Inflammatory macrophage treated with lipopolysaccharide for 1 hour (primary cell): ENCODE results near the gene CD22.
"Not testable (repeated sequence)": the region's sequence is repeated elsewhere in the genome, so short reads cannot be mapped to it uniquely, and the experiment has no call there.

Experiments
- DNase-seq, 2 donors: peaks; one replicate each; pipeline ENCODE4 v3.0.0-alpha.2; 2020 to 2022

Gene CD22

DNA sequence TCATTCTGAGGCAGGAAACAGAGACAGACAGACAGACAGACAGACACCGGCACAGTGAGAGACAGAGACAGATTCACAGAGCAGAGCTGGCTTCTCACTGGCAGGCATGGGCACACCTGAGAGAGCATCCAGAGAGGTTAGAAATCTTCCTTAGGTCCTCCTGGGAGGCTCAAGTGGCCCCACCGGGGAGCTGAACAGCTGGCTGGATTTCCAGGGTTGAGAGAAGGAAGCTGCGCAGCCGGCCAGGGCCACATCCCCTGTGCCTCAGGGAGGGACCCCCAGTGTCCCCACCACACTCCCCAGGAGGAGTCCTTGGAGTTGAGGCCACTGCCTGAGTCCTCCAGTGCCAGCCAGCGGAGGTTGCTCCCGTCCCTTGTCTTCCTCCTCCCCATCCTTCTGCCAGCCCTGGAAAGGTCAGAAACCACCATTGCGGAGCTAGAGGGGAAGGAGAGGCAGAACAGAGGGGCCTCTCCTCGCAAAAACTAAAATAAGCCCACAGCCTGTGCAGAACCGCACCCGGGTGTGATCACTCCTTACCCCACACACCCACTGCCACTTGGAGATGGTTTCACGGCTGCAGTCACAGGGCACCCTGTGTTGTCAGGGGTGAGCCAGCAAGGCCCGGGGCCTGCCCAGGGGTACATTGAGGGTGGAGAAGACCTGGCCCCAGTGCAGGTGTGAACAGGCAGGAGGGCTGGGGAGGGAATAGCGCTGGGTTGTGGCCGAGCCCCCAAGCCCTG lies 33.4 kb downstream of the CD22 start:
- DNase-seq, result no peak

DNA sequence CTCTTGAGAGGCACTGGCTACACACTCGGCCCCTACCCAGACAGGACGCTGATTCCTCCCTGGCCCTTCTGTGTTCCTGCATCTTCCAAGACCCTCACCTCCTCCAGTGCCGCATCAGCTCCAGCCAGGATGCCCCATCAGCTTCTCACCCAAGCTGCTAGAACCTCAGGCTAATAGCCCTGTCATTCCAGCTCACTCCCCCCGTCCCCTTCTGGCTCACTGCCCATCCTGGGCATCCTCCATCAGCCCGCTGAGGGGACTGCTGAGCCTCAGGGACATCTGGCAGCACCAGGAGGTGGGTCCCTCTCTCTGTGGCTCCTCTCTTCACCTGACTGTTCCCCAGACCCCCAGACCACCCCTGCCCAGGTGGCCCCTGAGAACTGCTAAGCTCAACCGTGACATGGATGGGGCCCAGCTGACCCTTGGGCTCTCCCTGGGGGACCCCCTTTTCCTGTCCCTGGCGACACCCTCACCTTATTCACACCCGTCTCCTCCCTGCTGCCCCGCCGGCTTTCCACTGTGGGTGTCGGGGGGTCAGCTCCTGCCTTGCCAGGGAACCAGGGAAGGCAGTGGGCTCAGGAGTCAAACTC lies 34.1 kb downstream of the CD22 start:
- DNase-seq, result no peak

DNA sequence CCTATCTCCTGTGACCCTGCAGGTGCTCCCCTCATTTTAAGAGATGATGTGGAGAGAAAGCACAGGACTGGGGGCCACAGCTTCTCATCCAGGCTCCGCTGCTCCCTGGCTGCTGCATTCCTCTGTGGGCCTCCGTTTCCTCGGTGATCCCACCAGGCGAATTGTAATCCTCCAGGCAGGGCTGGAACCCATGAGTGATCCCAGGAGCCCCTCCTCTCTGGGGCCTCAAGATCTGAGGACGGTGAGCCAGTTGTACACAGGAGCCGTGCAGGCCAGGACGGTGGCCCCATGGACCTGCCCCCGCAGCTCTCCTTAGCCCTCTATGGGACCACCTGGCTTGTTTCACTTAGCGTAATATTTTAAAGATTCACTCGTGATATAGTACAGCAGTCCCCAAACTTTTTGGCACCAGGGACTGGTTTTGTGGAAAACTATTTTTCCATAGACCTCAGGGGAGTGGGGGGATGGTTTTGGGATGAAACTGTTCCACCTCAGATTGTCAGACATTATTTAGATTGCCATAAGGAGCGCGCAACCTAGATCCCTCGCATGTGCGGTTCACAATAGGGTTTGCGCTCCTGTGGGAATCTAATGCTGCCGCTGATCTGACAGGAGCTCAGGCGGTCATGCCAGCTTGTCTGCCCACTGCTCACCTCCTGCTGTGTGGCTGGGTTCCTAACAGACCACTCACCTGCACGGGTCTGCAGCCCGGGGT lies 34.9 kb downstream of the CD22 start:
- no peak for DNase-seq

DNA sequence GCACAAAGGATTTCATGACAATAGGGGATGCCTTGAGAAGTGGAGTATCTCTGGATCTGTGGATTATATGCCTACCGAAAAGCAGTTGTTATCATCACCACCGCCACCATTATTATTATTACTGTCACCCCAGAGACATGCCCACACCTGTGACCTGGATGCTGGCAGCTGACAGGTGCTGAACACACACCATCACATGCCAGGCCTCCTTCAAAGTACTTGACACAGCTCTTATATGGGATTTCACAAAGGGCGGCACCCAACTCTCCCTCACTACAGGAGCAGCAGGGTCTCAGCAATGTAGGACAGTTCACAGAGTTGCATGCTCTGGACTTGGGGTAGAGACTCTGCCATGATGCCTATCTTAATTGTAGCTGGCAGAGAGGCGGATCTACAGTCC lies 36.3 kb downstream of the CD22 start:
- no peak for DNase-seq

DNA sequence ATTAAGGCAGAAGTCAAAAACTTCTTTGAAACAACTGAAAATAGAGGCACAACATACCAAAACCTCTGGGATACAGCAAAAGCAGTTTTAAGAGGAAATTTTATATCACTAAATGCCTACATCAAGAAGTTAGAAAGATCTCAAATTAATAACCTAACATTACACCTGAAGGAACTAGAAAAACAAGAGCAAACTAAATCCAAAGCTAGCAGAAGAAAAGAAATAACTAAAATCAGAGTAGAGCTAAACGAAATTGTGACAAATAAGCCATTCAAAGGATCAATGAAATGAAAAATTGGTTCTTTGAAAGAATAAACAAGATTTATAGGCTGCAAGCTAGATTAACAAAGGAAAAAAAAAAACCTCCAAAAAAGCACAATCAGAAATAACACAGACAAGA lies 39.4 kb downstream of the CD22 start:
- no peak for DNase-seq

DNA sequence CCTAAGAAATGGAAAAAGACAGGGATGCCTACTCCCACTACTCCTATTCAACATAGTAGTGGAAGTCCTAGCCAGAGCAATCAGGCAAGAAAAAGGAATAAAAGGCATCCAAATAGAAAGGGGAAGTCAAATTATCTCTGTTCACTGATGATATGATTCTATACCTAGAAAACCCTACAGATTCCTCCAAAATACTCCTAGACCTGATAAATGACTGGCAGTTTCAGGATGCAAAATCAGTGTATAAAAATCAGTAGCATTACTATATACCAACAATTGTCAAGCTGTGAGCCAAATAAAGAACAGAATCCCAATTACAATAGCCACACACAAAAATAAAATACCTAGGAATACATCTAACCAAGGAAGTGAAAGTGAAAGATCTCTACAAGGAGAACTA lies 40.5 kb downstream of the CD22 start:
- no peak for DNase-seq

DNA sequence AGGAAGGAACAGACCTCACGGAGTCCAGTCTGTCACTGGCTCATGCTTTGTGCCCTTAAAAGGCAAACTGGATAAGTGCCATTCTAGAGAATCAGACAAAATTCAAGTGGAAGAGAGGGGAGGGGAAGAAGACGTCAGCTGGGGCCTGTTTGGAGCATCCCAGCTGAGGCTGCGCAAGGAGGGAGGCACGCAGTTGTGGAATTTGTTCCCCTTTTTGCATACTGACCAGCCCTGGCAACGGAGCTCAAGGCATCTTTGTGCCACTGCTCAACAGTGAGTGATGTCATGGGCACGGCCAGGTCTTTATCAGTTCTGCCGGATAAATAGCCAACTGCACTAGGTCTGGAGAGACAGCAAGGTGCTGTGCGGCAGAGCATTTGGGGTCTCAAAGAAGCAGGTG lies 41.7 kb downstream of the CD22 start, which contains the start of gene GPR42:
GPR42 (plus strand) TSS at position 347 of the 400 bp plus-strand sequence. CDS start 292 bp downstream, outside the sequence.
- no peak for DNase-seq

DNA sequence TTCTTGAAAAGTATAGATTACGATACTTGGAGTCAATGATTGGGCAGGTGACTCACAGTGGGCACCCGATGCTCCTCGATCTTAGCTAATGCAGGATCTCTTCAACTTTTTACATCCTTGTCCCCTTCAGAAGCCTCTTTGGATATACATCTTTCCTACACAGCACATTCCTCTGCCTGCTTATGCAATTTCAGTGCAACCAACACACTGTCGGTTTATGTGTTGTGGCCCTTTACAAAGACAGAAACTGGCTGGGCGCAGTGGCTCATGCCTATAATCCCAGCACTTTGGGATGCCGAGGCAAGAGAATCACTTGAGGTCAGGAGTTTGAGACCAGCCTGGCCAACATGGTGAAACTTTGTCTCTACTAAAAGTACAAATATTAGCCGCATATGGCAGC lies 44.5 kb downstream of the CD22 start:
- no peak for DNase-seq

DNA sequence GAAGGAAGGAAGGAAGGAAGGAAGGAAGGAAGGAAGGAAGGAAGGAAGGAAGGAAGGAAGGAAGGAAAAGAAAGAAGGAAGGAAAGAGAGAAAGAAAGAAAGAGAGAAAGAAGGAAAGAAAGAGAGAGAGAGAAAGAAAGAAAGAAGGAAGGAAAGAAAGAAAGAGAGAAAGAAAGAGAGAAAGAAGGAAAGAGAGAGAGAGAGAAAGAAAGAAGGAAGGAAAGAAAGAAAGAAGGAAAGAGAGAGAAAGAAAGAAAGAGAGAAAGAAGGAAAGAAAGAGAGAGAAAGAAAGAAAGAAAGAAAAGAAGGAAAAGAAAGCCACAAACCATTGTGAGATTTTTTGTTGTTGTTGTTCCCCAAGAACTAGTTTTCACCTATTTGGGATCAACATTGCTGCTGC lies 45.0 kb downstream of the CD22 start:
- DNase-seq, result not testable (repeated sequence)

DNA sequence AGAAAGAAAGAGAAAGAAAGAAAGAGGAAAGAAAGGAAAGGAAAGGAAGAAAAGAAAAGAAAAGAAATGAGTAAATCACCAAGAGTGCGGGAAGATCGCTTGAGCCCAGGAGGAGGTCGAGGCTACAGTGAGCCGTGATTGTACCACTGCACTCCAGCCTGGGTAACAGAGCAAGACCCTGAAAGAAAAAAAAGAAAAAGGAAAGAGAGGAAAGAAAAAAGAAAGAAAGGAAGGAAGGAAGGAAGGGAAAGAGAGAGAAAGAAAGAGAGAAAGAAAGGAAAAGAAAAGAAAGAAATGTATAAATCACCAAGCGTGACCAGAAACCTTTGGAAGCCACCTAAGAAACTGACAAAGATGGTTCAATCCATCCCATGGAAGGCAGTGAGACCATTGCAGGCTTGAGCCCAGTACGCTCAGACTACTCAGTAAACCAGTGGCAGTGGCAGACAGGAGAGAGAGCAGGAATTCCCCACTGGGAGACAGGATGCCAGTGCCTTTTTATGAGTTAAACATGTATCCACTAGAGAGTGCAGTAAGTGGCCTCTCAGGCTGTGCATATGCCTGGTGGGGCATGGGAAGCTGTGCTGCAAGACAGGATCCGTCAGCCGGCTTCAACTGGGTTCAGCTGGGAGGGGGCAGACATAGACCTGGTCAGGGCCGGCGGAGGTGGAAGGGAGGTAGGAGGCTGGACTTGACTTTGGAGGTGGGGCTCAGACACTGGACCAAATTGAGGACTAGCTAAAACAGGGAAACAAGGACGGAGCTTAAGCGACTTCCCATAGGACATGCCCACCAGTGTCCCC lies 46.7 kb downstream of the CD22 start:
- DNase-seq, result no peak

DNA sequence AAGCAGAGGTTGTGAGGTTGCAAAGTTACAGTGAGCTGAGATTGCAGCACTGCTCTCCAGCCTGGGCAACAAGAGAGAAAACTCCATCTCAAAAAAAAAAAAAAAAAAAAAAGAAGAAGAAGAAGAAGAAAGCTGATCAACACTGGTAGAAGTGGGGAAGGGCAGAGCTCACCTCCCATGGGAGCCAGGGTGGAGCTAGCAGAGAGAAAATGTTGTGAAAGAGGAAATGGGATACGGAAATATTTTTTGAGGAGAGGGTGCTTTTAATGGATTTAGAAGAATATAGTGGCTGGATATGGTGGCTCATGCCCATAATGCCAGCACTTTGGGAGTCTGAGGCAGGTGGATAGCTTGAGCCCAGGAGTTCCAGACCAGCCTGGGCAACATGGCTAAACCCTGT lies 48.7 kb downstream of the CD22 start:
- DNase-seq, result no peak

DNA sequence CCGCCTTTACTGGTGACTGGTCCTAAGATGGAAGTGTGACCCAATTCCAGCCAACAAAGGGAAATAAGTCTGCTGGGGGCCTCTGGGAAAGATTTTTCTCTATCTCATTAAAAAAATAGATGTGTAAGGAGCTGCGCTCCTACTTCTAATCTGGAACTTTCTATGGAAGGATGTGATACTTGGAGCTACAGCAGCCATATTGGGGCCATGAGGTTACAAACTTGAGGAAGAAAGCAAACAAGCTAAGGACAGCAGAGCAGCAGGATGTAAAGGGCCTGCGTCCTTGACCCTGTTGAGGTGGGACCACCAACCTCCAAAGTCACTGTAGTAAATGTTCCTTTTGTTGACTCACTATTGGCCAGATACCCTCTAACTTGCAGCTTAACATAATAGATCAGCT lies 49.4 kb downstream of the CD22 start:
- DNase-seq, result no peak

DNA sequence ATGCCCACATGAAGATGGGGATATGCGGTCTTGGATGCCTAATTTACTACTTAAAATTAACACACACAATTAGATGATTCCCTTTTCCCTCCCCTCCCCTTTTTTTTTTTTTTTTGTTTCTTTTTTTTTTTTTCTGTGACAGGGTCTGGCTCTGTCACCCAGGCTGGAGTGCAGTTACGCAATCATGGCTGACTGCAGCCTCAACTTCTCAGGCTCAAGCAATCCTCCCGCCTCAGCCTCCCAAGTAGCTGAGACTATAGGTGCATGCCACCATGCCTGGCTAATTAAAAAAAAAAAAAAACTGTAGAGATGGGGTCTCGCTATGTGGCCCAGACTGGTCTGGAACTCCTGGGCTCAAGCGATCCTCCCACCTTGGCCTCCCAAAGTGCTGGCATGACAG lies 50.6 kb downstream of the CD22 start:
- DNase-seq, result not testable (repeated sequence)

DNA sequence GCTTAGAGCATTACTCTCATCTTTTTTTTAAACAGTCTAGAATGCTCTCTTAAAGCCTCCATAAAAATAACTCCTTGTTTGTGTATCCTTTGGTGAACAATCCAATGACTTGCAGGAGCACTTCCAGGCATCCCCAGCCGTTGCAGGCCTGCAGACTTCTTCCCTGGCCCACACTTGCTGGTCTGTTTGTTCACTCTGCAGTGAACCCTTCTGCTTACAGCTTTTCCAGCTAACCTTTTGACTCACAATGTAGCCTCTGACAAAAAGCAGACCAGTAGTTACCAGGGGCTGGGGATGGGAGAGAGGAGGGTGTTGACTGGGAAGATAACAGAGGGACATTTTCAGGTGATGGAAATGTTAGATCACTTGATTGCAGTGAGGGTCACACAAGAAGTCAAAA lies 51.0 kb downstream of the CD22 start:
- DNase-seq, result no peak

DNA sequence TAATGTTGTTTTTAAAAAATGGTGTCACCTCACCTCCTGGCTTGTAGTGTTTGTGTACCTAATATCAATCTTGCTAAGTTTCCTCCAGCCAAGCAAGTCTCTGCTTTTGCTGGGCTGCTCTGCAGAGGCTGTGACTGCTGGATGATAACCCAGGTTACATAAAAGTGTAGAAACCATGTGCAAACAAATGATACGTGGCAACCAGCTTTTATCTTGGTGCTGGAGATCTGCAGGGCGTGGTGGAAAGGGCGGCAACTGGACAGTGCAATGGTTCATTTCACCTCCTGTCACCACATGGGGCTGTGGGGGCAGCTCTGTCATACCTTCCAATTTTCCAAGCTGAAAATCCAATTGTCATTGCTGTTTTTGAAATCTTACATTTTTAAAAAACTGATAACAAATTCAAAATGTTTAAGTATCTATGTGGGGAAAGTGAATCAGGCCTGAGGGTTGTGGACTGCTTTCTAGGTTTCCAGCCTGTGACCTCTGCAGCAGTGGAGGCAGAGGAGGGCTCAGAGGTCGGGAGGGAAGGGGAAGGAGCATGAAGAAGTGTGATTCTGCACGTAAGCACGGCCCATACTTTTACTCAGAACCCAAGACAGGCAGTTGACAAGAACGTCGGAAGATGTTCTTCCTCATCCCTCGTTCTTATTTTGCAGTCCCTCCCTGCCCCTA lies 51.6 kb downstream of the CD22 start:
- DNase-seq, result no peak

DNA sequence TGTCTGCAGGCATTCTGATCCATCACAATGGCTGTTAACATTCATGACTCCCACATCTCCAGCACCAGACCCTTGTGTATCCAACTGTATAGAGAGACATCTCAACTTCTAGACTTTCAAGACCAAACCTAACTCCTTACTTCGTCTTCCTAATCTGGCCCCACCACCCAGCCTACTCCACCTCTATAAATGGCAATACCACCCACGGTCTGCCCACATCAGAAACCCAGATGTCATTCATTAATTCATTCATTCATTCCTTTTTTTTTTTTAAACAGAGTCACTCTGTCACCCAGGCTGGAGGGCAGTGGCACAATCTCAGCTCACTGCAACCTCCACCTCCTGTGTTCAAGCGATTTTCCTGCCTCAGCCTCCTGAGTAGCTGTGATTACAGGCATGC lies 52.3 kb downstream of the CD22 start:
- no peak for DNase-seq

DNA sequence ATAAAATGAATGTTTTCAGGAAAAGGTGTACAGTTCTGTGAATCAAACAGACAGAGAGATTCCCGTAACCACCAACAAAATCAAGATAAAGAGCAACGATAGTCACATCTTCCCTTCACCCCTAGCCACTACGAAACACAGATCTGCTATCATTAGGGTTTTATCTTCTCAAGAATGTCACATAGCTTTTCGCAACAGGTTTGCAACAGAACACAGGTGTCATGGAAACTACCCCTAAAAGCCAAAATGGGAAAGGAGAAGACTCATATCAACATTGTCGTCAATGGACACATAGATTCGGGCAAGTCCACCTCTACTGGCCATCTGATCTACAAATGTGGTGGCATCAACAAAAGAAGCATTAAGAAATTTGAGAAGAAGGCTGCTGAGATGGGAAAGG lies 52.9 kb downstream of the CD22 start:
- no peak for DNase-seq

DNA sequence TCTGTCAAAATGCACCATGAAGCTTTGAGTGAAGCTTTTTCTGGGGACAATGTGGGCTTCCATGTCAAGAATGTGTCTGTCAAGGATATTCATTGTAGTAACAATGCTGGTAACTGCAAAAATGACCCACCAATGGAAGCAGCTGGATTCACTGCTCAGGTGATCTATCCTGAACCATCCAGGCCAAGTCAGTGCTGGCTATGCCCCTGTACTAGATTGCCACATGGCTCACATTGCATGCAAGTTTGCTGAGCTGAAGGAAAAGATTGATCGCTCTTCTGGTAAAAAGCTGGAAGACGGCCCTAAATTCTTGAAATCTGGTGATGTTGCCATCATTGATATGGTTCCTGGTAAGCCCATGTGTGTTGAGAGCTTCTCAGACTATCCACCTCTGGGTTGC lies 54.5 kb downstream of the CD22 start:
- DNase-seq, result no peak

DNA sequence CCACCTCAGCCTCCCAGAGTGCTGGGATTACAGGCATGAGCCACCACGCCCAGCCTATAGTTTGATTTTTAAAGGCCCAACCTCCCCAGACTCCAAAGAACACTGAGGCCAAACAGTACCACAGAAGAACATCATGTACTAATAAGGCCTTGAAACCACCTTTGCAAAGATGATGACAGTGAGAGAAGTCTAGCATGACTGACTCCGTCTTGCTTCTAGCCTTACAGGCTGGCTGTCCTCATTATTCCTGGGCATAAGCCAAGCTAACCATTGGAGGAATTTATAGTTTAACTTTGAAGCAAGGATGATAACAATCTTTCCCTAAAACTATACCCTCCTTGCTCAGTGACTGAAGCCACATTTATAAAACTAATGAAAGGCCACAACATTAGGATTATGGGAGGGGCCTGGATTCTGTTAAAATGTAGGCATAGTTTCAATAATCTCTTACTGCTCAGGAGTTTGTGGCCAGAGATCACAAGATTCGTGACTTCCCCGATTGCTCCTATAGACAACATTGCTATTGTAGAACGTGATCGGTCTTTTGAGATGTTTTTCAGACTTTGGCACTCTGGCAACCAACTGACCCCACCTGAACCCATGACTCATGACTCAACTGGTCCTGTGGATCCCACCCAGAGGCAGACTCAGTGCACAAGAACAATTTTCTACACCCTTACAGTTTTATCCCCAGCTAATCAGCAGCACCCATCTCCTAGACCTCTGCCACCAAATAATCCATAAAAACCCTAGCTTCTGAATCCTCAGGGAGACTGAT lies 59.5 kb downstream of the CD22 start:
- DNase-seq, result no peak

DNA sequence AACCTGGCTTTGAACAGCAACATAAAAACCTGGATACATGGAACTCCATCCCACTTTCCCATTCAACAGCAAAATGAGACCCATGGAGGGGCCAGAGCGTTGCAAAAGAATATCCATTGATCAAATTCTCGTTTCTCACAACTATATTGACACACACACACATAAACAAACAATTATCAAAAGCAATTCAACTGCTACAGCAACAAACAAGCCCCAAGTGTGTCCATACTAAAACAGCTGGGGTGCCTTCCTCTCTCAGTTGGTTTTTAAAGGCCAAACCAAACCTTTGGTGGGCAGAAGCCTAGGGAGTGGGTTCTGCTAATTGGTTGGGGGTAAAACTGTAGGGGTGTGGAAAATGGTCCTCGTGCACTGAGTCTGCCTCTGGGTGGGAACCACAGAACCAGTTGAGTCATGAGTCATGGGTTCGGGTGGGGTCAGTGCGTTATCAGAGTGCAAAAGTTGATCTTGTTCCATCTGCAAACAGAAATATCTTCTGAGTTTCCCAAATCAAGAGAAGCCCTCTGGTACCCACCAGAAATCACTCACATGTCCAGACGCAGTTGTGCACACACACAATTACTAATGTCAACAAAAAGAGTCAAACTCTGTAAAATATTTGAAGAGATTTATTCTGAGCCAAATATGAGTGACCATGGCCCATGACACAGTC lies 60.3 kb downstream of the CD22 start:
- DNase-seq, result no peak
